AG04450 (cell line): ENCODE data around the gene SULF2. TPM values are rescaled to one million over a fixed set of nuclear protein-coding genes. Genes with fewer than 3 reads are reported as not detected.

Experiments used
- CTCF ChIA-PET: fragments of 300-600, 350-600 bp; formaldehyde crosslinking; extraction: SDS; loops from one replicate; lab custom pipeline; 2022; ENCODE audit warnings: antibody characterized with exemption, inconsistent platforms; lab: Charles Lee
- POLR2A ChIA-PET: fragments of 350-600 bp; formaldehyde crosslinking; extraction: SDS; loops from one replicate; lab custom pipeline; 2021; ENCODE audit warnings: antibody characterized with exemption, inconsistent platforms; lab: Yijun Ruan, JAX
- DNase-seq: peaks from one replicate; pipeline ENCODE4 v3.0.0-alpha.2; 2011; ENCODE audit warnings: low read depth, low spot score
- H3K27ac ChIP-seq: one replicate; pipeline ENCODE4 v1.5.1; 2012; ENCODE audit warnings: low read depth, low read length, control low read depth
- H3K27me3 ChIP-seq: one replicate; pipeline ENCODE4 v1.6.0; 2012; ENCODE audit warnings: low read length; ENCODE audit not compliant: control insufficient read depth, insufficient read depth
- H3K4me3 ChIP-seq: 2 replicates; pipeline ENCODE4 v1.5.1; 2011; ENCODE audit warnings: mild to moderate bottlenecking, low read depth, low read length, control low read depth
- H3K9me3 ChIP-seq: 2 replicates; pipeline ENCODE4 v1.5.1; 2012; ENCODE audit warnings: low read length; ENCODE audit not compliant: control insufficient read depth, insufficient read depth
- polyA plus RNA-seq: library from polyadenylated mRNA; depleted of rRNA; stranded (reverse); fragments of >200 nt; gene quantifications from 2 replicates; pipeline ENCODE4 v1.2.3, GENCODE V29; 2011
- TF ChIP-seq, protein P1 (sequence below): IDR thresholded peaks from 2 replicates; pipeline ENCODE4 v1.5.1; 2011; ENCODE audit warnings: low read depth, low read length, control low read depth, inconsistent platforms

Gene SULF2
- polyA plus RNA-seq, 1 experiment = 0.73 TPM

GRCh38 chr20:47734870-47735269, 50.4 kb downstream of the SULF2 start:
- ChIA-PET CTCF (interaction anchor here (0.7 kb wide), 1 partner anchor 10 kb away, joined by 3 read pairs; no protein-coding TSS in a partner anchor), POLR2A (no interaction called here)
- Histone ChIP-seq H3K27me3 (peaks cover 2% of the 10 kb centered on the region), H3K4me3 (no peak overlapping the region), H3K27ac (no peak overlapping the region), H3K9me3 (no peaks in the 10 kb centered on the region; the same call in 1 of the 2 replicates)
- TF ChIP-seq, protein P1, sequence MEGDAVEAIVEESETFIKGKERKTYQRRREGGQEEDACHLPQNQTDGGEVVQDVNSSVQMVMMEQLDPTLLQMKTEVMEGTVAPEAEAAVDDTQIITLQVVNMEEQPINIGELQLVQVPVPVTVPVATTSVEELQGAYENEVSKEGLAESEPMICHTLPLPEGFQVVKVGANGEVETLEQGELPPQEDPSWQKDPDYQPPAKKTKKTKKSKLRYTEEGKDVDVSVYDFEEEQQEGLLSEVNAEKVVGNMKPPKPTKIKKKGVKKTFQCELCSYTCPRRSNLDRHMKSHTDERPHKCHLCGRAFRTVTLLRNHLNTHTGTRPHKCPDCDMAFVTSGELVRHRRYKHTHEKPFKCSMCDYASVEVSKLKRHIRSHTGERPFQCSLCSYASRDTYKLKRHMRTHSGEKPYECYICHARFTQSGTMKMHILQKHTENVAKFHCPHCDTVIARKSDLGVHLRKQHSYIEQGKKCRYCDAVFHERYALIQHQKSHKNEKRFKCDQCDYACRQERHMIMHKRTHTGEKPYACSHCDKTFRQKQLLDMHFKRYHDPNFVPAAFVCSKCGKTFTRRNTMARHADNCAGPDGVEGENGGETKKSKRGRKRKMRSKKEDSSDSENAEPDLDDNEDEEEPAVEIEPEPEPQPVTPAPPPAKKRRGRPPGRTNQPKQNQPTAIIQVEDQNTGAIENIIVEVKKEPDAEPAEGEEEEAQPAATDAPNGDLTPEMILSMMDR = no peak
- DNase-seq = no peak

GRCh38 chr20:47733892-47734291, 51.4 kb downstream of the SULF2 start:
- DNase-seq = no peak
- no peak overlapping the region for H3K4me3 ChIP-seq
- CTCF ChIA-PET = no interaction called here

DNA sequence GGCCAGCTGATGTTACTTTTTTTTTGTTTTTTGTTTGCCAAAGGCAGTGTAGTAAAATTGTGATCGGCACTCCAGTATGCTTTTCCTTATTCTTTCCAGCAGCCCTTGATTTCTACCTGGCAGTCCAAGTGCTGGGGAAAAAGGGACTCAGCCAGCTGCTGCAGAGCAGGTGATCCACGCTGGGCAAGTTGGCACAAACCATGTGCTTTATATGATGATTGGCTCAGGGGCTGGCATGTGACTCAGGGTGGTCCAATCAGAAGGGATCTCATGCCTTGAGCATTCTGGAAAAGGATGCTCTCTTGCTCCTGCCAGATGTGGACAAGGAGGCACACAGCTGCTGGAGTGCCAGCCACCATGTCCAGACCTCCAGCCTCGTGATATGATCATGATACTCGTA, 54.5 kb downstream of the SULF2 start:
- Histone ChIP-seq H3K9me3 (no peaks in the 10 kb centered on the region), H3K27ac (no peak overlapping the region), H3K27me3 (peaks cover 2% of the 10 kb centered on the region), H3K4me3 (no peak overlapping the region)
- ChIA-PET POLR2A (no interaction called here), CTCF (interaction anchor here (1.2 kb wide), 1 partner anchor 890 kb away, joined by 4 read pairs; no protein-coding TSS in a partner anchor)
- no peak for DNase-seq
- TF ChIP-seq, protein P1 = no peak

More at GRCh38 chr20:47733892-47734291, 51.4 kb downstream of the SULF2 start:
- TF ChIP-seq, protein P1 = no peak
- no peak overlapping the region for H3K27ac ChIP-seq
- POLR2A ChIA-PET = no interaction called here
- H3K27me3 ChIP-seq = peaks cover 2% of the 10 kb centered on the region
- no peaks in the 10 kb centered on the region; the same call in 1 of the 2 replicates for H3K9me3 ChIP-seq

DNA sequence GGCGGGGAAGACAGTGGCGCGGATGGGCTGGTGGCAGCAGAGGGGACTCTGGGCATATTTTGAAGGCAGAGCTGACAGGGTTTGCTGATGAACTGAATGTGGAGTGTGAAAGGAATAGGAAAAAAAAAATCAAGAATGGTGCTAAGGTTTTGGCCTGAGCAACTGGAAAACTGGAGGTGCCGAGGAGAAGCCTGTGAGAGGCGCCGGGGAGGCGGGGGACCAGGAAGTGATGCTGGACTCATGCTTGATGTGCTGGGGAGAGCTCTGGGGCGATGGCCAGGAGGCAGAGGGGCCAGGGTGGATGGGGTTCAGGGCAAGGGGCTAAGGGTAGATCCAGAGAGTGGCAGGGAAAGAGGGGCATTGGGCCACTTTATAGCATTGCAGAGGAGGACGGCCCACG, 55.8 kb downstream of the SULF2 start:
- TF ChIP-seq, protein P1 = no peak
- ChIA-PET POLR2A (no interaction called here), CTCF (no interaction called here)
- Histone ChIP-seq H3K27ac (no peak overlapping the region), H3K9me3 (no peaks in the 10 kb centered on the region), H3K4me3 (no peak overlapping the region), H3K27me3 (peaks cover 2% of the 10 kb centered on the region)
- no peak for DNase-seq

GRCh38 chr20:47727909-47728361, 57.3 kb downstream of the SULF2 start:
- POLR2A ChIA-PET = no interaction called here
- DNase-seq = no peak
- no peaks in the 10 kb centered on the region for H3K9me3 ChIP-seq
- H3K27me3 ChIP-seq = peaks cover 6% of the 10 kb centered on the region
- CTCF ChIA-PET = no interaction called here
- no peak overlapping the region for H3K4me3 ChIP-seq
- TF ChIP-seq, protein P1 = no peak
- H3K27ac ChIP-seq = no peak overlapping the region
